ENCODE data around the gene SLC6A6. TPM values are rescaled to one million over a fixed set of nuclear protein-coding genes. Genes with fewer than 3 reads are reported as not detected.

The SLC6A6 gene
- total RNA-seq, 1 experiment from 2014 or later: 72.6 TPM

- no peak overlapping the region for H2BK20ac ChIP-seq (ENCODE audit: low read depth, low read length, poor library complexity, severe bottlenecking)
- H2BK120ac ChIP-seq (ENCODE audit: low read depth, low read length, poor library complexity, severe bottlenecking): no peak overlapping the region
- H3K23me2 ChIP-seq (ENCODE audit: insufficient read length, low read depth, low read length, poor library complexity, severe bottlenecking): peaks cover 3% of the 10 kb centered on the region
- H3K79me2 ChIP-seq (ENCODE audit: insufficient read depth, low read length): peaks cover 1% of the 10 kb centered on the region; the same call in 1 of the 2 replicates
- no peak overlapping the region for H4K5ac ChIP-seq (ENCODE audit: insufficient read length, low read depth, low read length)
- no peak overlapping the region for H3K56ac ChIP-seq (ENCODE audit: insufficient read length, low read depth, low read length)
- H3K4me1 ChIP-seq (ENCODE audit: insufficient read depth, low read length): peaks cover 3% of the 10 kb centered on the region; the same call in 1 of the 2 replicates
- Mint-ChIP-seq H3K4me3 (no peak overlapping the region), H3K9me3 (no peaks in the 10 kb centered on the region), H3K27me3 (ENCODE audit: low read depth) (no peaks in the 10 kb centered on the region), H3K36me3 (ENCODE audit: insufficient read depth in 1 of 3, low read depth in 3 of 3) (no peaks in the 10 kb centered on the region; a peak in 1 of 7 replicates), H3K4me1 (peaks cover 45 to 56% of the 10 kb centered on the region in 2 experiments), H3K27ac (peak overlapping the region in 2 of 3 experiments; percentile 89 to 92; a peak in 4 of 7 replicates)
- no peak overlapping the region for H2BK5ac ChIP-seq (ENCODE audit: insufficient read length, low read length)
- no peak overlapping the region; the same call in 1 of the 2 replicates for H3K4ac ChIP-seq (ENCODE audit: low read depth, low read length)
- WGBS (ENCODE audit: extremely low coverage, insufficient read length, low lambda C conversion rate): no CpG with 5 or more reads among the region's 18 CpGs
- no peak overlapping the region; the same call in 1 of the 2 replicates for H3K14ac ChIP-seq (ENCODE audit: insufficient read depth, low read length)
- TF ChIP-seq CTCF (conservative IDR thresholded peaks at IDR 0.05): no peak
- H3K23ac ChIP-seq (ENCODE audit: insufficient read length, low read depth, low read length): no peak overlapping the region
- no peak overlapping the region for H2BK12ac ChIP-seq (ENCODE audit: insufficient read length, low read depth, low read length)
- H3K4me2 ChIP-seq (ENCODE audit: insufficient read depth, insufficient read length, low read length): no peak overlapping the region
- peak overlapping the region; percentile 36 for H3K18ac ChIP-seq (ENCODE audit: insufficient read length, low read depth, low read length)
- H3K79me1 ChIP-seq (ENCODE audit: insufficient read depth, low read depth, low read length, poor library complexity, severe bottlenecking): peaks cover 8% of the 10 kb centered on the region
- no peak overlapping the region for H2AK5ac ChIP-seq (ENCODE audit: insufficient read length, low read length)
- H2BK15ac ChIP-seq (ENCODE audit: low read depth, low read length): no peak overlapping the region
- no peaks in the 10 kb centered on the region for H3K27me3 ChIP-seq (ENCODE audit: insufficient read depth, low read length)
- no peak for DNase-seq
- H3K27ac ChIP-seq (ENCODE audit: insufficient read length, low read depth, low read length): no peak overlapping the region
- H2AFZ ChIP-seq (ENCODE audit: low read length): no peak overlapping the region
- H4K8ac ChIP-seq (replicated peaks; ENCODE audit: insufficient read length, low read depth, low read length): no peak overlapping the region
- no peak overlapping the region for H3K9ac ChIP-seq (ENCODE audit: extremely low read depth, insufficient read length, low read length)
- no peaks in the 10 kb centered on the region for H3K9me3 ChIP-seq (ENCODE audit: control insufficient read depth, low read depth, low read length)
- no peak overlapping the region for H3T11ph ChIP-seq (ENCODE audit: low read length)
- H4K20me1 ChIP-seq (ENCODE audit: control insufficient read depth, insufficient read depth, insufficient read length): no peaks in the 10 kb centered on the region
- H4K91ac ChIP-seq (ENCODE audit: insufficient read length, low read depth, low read length): no peak overlapping the region
Measured at GRCh38 chr3:14435175-14436014, 33.0 kb downstream of the SLC6A6 start.

All from H9 (cell line).